Caco-2 (cell line): ENCODE measurements around the gene NOTCH1. TPM values are rescaled to one million over a fixed set of nuclear protein-coding genes. Genes with fewer than 3 reads are reported as not detected.

Experiments
- BruUV-seq: library from RNA; stranded (reverse); fragments of 400-500 nt; replicated peaks from 2 replicates; lab custom pipeline; 2021; lab: Mats Ljungman, UMichigan
- CTCF ChIA-PET: fragments of 300-600 bp; sonication (Branson Sonifier 250); formaldehyde crosslinking; loops from one replicate; lab custom pipeline; 2022; ENCODE audit warnings: antibody characterized with exemption; lab: Charles Lee
- POLR2A ChIA-PET: fragments of 300-600 bp; sonication (Branson Sonifier 250); formaldehyde crosslinking; loops from one replicate; lab custom pipeline; 2022; ENCODE audit warnings: antibody characterized with exemption; lab: Charles Lee
- DNase-seq, 2 experiments: peaks; one replicate each; pipeline versions ENCODE4 v3.0.0 to v3.0.0-alpha.2; 2020 to 2022
- H3K27me3 ChIP-seq: replicated peaks from 2 replicates; pipeline ENCODE4 v1.6.0; 2011; ENCODE audit warnings: low read length; ENCODE audit not compliant: control insufficient read depth, insufficient read depth
- H3K36me3 ChIP-seq: 2 replicates; pipeline ENCODE4 v1.5.1; 2011; ENCODE audit warnings: low read length; ENCODE audit not compliant: control insufficient read depth, insufficient read depth
- H3K4me1 ChIP-seq: fragments of 250-450 bp; sonication (Bioruptor Pico); 2 replicates; pipeline ENCODE4 v1.5.1; 2020; ENCODE audit warnings: mild to moderate bottlenecking
- H3K4me3 ChIP-seq: 2 replicates; pipeline ENCODE4 v1.5.1; 2011; ENCODE audit warnings: low read depth, mild to moderate bottlenecking, control low read depth, low read length
- H3K9me3 ChIP-seq: fragments of 250-450 bp; sonication (Bioruptor Pico); 2 replicates; pipeline ENCODE4 v1.5.1; 2020; ENCODE audit warnings: mild to moderate bottlenecking, moderate library complexity
- H3K27ac Mint-ChIP-seq: one replicate; pipeline ENCODE4 v1.8.0; 2022; ENCODE audit warnings: mixed read lengths; ENCODE audit not compliant: unreplicated experiment
- H3K27me3 Mint-ChIP-seq: one replicate; pipeline ENCODE4 v1.8.0; 2022; ENCODE audit warnings: mixed read lengths; ENCODE audit not compliant: insufficient read depth, unreplicated experiment
- H3K36me3 Mint-ChIP-seq: one replicate; pipeline ENCODE4 v1.8.0; 2022; ENCODE audit warnings: mild to moderate bottlenecking, mixed read lengths; ENCODE audit not compliant: insufficient read depth, unreplicated experiment
- H3K4me1 Mint-ChIP-seq: one replicate; pipeline ENCODE4 v1.8.0; 2022; ENCODE audit warnings: low read depth, mixed read lengths; ENCODE audit not compliant: unreplicated experiment
- H3K4me3 Mint-ChIP-seq: one replicate; pipeline ENCODE4 v1.8.0; 2022; ENCODE audit warnings: mild to moderate bottlenecking, moderate library complexity, mixed read lengths; ENCODE audit not compliant: unreplicated experiment
- H3K9me3 Mint-ChIP-seq: one replicate; pipeline ENCODE4 v1.8.0; 2022; ENCODE audit warnings: mixed read lengths; ENCODE audit not compliant: unreplicated experiment
- intact Hi-C: fragments of 100-400 bp; cut with micrococcal nuclease; formaldehyde crosslinking; loops from one replicate; pipeline ENCODE4 v1.10.0; 2022; ENCODE audit not compliant: unreplicated experiment
- total RNA-seq: library from RNA; stranded (reverse); gene quantifications from 2 replicates; pipeline ENCODE4 v1.2.3, GENCODE V29; 2022
- TF ChIP-seq, protein P1 (sequence below), 2 experiments: fragments of 200-600 bp in 1 of 2; IDR thresholded peaks; 1 replicate in 1 of 2; 2 replicates in 1 of 2; pipeline versions ENCODE4 v1.5.1 to v1.8.0; 2011 to 2022; ENCODE audit warnings: antibody characterized with exemption in 1 of 2, control low read depth in 1 of 2, inconsistent platforms in 1 of 2, low read depth in 1 of 2, low read length in 1 of 2, mild to moderate bottlenecking in 1 of 2, moderate library complexity in 1 of 2; ENCODE audit not compliant: insufficient read depth in 1 of 2, severe bottlenecking in 1 of 2, unreplicated experiment in 1 of 2

Gene NOTCH1
- total RNA-seq, 1 experiment from 2014 or later = 6.3 TPM

DNA sequence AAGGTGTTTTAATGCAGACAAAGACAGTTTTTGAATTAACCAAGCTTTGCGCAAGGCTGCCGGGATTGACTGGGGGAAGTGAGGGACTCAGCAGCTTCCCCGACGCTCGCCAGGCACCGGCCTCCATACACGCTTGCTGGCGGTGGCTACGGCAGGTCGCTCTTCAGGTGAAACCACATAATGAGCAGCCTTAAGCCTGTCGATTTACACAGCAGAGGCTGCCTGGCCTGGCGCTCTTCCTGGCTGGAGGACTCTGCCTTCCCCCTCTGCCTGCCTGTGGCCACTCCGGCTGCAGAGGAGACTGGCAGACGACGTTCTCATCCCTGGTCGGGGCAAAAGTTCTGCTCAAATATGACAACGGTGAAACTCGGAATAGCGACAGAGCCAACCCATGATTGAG, 9.0 kb upstream of the NOTCH1 start:
- intact Hi-C loops = no loop called here
- peaks cover 16% of the 10 kb centered on the region for H3K9me3 ChIP-seq
- DNase-seq = no peak
- H3K4me3 Mint-ChIP-seq = no peak overlapping the region
- CTCF ChIA-PET = interaction anchor here (0.9 kb wide), 1 partner anchor 72 kb away, joined by 4 read pairs; no protein-coding TSS in a partner anchor
- H3K36me3 Mint-ChIP-seq = peaks cover 17% of the 10 kb centered on the region
- H3K4me3 ChIP-seq = no peak overlapping the region
- no peaks in the 10 kb centered on the region for H3K36me3 ChIP-seq
- POLR2A ChIA-PET = no interaction called here
- no peaks in the 10 kb centered on the region for H3K27me3 ChIP-seq
- no peak overlapping the region for H3K27ac Mint-ChIP-seq
- peaks cover 7% of the 10 kb centered on the region for H3K4me1 Mint-ChIP-seq
- peaks cover 13% of the 10 kb centered on the region for H3K9me3 Mint-ChIP-seq
- 0 out of 2 replicates have a peak, but pooled peaks cover 8% of the 10 kb centered on the region for H3K4me1 ChIP-seq
- no TSS peak for BruUV-seq
- no peaks in the 10 kb centered on the region for H3K27me3 Mint-ChIP-seq
- TF ChIP-seq, protein P1, sequence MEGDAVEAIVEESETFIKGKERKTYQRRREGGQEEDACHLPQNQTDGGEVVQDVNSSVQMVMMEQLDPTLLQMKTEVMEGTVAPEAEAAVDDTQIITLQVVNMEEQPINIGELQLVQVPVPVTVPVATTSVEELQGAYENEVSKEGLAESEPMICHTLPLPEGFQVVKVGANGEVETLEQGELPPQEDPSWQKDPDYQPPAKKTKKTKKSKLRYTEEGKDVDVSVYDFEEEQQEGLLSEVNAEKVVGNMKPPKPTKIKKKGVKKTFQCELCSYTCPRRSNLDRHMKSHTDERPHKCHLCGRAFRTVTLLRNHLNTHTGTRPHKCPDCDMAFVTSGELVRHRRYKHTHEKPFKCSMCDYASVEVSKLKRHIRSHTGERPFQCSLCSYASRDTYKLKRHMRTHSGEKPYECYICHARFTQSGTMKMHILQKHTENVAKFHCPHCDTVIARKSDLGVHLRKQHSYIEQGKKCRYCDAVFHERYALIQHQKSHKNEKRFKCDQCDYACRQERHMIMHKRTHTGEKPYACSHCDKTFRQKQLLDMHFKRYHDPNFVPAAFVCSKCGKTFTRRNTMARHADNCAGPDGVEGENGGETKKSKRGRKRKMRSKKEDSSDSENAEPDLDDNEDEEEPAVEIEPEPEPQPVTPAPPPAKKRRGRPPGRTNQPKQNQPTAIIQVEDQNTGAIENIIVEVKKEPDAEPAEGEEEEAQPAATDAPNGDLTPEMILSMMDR (IDR thresholded peaks at IDR 0.05; ENCODE audit: insufficient read depth in 1 of 2, low read depth in 1 of 2, low read length in 1 of 2, severe bottlenecking in 1 of 2, unreplicated experiment in 1 of 2) = no peak

DNA sequence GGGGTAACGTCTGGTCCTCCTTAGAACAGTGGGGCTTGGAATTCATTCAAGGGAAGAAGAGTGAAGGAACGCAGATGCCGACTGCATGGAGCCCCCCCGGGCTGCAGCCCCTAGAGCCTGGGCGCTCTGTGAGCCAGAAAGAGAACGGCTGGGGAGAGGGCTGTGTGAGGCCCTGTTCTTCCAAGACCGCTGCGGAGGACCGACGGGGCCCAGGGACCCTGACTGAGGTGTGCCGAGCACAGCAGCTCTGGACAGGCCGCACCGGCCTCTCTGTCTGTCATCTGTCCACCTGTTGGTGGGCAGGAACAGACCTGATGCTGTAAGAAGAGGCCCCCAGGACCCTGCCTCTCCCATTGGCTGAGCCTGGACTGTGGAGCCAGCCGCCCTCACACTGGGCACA, 7.7 kb upstream of the NOTCH1 start:
- Histone ChIP-seq H3K9me3 (0 out of 2 replicates have a peak, but pooled peaks cover 3% of the 10 kb centered on the region), H3K4me1 (0 out of 2 replicates have a peak, but pooled peaks cover 8% of the 10 kb centered on the region), H3K4me3 (no peak overlapping the region), H3K27me3 (no peaks in the 10 kb centered on the region), H3K36me3 (no peaks in the 10 kb centered on the region)
- peaks cover 13% of the 10 kb centered on the region for H3K36me3 Mint-ChIP-seq
- H3K4me1 Mint-ChIP-seq = peaks cover 7% of the 10 kb centered on the region
- no peaks in the 10 kb centered on the region for H3K27me3 Mint-ChIP-seq
- peaks cover 5% of the 10 kb centered on the region for H3K9me3 Mint-ChIP-seq
- H3K27ac Mint-ChIP-seq = no peak overlapping the region
- H3K4me3 Mint-ChIP-seq = no peak overlapping the region
- TF ChIP-seq, protein P1 (IDR thresholded peaks at IDR 0.05; ENCODE audit: insufficient read depth in 1 of 2, low read depth in 1 of 2, low read length in 1 of 2, severe bottlenecking in 1 of 2, unreplicated experiment in 1 of 2) = no peak
- ChIA-PET POLR2A (no interaction called here), CTCF (no interaction called here)
- DNase-seq = no peak
- intact Hi-C loops = no loop called here
- no TSS peak for BruUV-seq

DNA sequence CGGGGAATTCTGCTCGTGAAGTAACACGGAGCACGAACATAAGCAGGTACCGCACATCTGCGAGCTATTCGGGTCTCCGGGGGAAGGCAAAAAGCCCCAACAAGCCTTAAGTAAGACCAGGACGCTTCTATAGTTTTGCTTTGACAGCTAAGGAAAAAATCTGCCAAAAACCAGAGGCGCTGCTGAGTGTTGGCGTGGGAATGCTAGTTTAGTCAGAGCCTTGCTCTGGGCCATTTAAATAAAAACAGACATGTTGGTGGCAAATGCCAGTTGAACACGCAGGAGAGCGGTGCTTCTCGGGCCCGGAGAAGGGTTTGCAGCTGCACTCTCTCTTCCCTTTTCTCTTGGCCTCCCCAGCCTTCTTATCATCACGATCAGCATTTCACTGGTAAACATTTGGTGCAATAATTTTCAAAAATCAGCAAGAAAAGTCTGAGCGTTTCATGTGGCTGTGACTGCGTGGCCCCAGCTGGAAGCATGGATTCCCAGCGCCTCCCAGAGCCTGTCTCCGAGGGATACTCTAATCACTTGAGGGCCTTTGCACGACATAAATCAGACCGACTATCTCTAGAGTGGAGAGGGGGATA, 6.4 kb upstream of the NOTCH1 start:
- TF ChIP-seq, protein P1 (IDR thresholded peaks at IDR 0.05; ENCODE audit: insufficient read depth in 1 of 2, low read depth in 1 of 2, low read length in 1 of 2, severe bottlenecking in 1 of 2, unreplicated experiment in 1 of 2) = no peak
- no TSS peak for BruUV-seq
- no peak overlapping the region for H3K27ac Mint-ChIP-seq
- H3K27me3 ChIP-seq = no peaks in the 10 kb centered on the region
- ChIA-PET POLR2A (no interaction called here), CTCF (no interaction called here)
- no peaks in the 10 kb centered on the region for H3K27me3 Mint-ChIP-seq
- intact Hi-C loops = no loop called here
- no peaks in the 10 kb centered on the region for H3K36me3 ChIP-seq
- no peak overlapping the region for H3K4me3 ChIP-seq
- no peaks in the 10 kb centered on the region for H3K9me3 Mint-ChIP-seq
- H3K4me1 ChIP-seq = peaks cover 14% of the 10 kb centered on the region
- H3K9me3 ChIP-seq = no peaks in the 10 kb centered on the region
- peaks cover 7% of the 10 kb centered on the region for H3K4me1 Mint-ChIP-seq
- H3K4me3 Mint-ChIP-seq = no peak overlapping the region
- H3K36me3 Mint-ChIP-seq = peaks cover 5% of the 10 kb centered on the region
- no peak for DNase-seq
